ENCODE measurements around the gene RAB11FIP3. TPM values are rescaled to one million over a fixed set of nuclear protein-coding genes. Genes with fewer than 3 reads are reported as not detected.
A peak's percentile ranks its signal among the peaks of the same experiment; 100 is the strongest.

The RAB11FIP3 gene
- total RNA-seq, 1 donor: 25.3 TPM

GRCh38 chr16:472199-472504 is 46.7 kb downstream of the RAB11FIP3 start:
- Histone ChIP-seq H3K9me3 (ENCODE audit: low read depth, low read length) (no peaks in the 10 kb centered on the region), H3K4me2 (ENCODE audit: insufficient read depth, low read length) (no peak overlapping the region), H3K27ac (ENCODE audit: low read depth, low read length) (no peak overlapping the region), H2AFZ (ENCODE audit: low read length) (no peak overlapping the region), H3K4me3 (ENCODE audit: insufficient read depth, low read length) (no peak overlapping the region), H3K36me3 (ENCODE audit: insufficient read depth, low read length) (no peaks in the 10 kb centered on the region), H3K4me1 (ENCODE audit: insufficient read depth, low read length) (peaks cover 4% of the 10 kb centered on the region), H4K20me1 (ENCODE audit: insufficient read depth, low read length) (peaks cover 20% of the 10 kb centered on the region), H3K27me3 (ENCODE audit: insufficient read depth, low read length) (no peaks in the 10 kb centered on the region), H3K79me2 (ENCODE audit: insufficient read depth, low read length) (peaks cover 11% of the 10 kb centered on the region)
- DNase-seq (ENCODE audit: insufficient read length, low spot score, missing footprints): peak; percentile 47
- TF ChIP-seq CTCF (IDR thresholded peaks at IDR 0.05; ENCODE audit: extremely low read depth, low read depth, low read length): no peak

- no peak for TF ChIP-seq CTCF (IDR thresholded peaks at IDR 0.05; ENCODE audit: extremely low read depth, low read depth, low read length)
- Histone ChIP-seq H3K27me3 (ENCODE audit: insufficient read depth, low read length) (no peaks in the 10 kb centered on the region), H3K4me1 (ENCODE audit: insufficient read depth, low read length) (peaks cover 4% of the 10 kb centered on the region), H4K20me1 (ENCODE audit: insufficient read depth, low read length) (peaks cover 26% of the 10 kb centered on the region), H3K27ac (ENCODE audit: low read depth, low read length) (no peak overlapping the region), H2AFZ (ENCODE audit: low read length) (no peak overlapping the region), H3K9me3 (ENCODE audit: low read depth, low read length) (no peaks in the 10 kb centered on the region), H3K4me3 (ENCODE audit: insufficient read depth, low read length) (no peak overlapping the region), H3K79me2 (ENCODE audit: insufficient read depth, low read length) (peaks cover 10% of the 10 kb centered on the region), H3K4me2 (ENCODE audit: insufficient read depth, low read length) (no peak overlapping the region), H3K36me3 (ENCODE audit: insufficient read depth, low read length) (no peaks in the 10 kb centered on the region)
- peak; percentile 72 for DNase-seq (ENCODE audit: insufficient read length, low spot score, missing footprints)
These were observed 47.9 kb downstream of the RAB11FIP3 start for GRCh38 chr16:473046-474043.

GRCh38 chr16:474420-475122 is 49.1 kb downstream of the RAB11FIP3 start:
- peak; percentile 59 for DNase-seq (ENCODE audit: insufficient read length, low spot score, missing footprints)
- Histone ChIP-seq H3K4me3 (ENCODE audit: insufficient read depth, low read length) (no peak overlapping the region), H4K20me1 (ENCODE audit: insufficient read depth, low read length) (peaks cover 26% of the 10 kb centered on the region), H3K79me2 (ENCODE audit: insufficient read depth, low read length) (peaks cover 8% of the 10 kb centered on the region), H3K9me3 (ENCODE audit: low read depth, low read length) (no peaks in the 10 kb centered on the region), H2AFZ (ENCODE audit: low read length) (no peak overlapping the region), H3K27ac (ENCODE audit: low read depth, low read length) (no peak overlapping the region), H3K4me1 (ENCODE audit: insufficient read depth, low read length) (peaks cover 4% of the 10 kb centered on the region), H3K27me3 (ENCODE audit: insufficient read depth, low read length) (no peaks in the 10 kb centered on the region), H3K4me2 (ENCODE audit: insufficient read depth, low read length) (no peak overlapping the region), H3K36me3 (ENCODE audit: insufficient read depth, low read length) (no peaks in the 10 kb centered on the region)
- TF ChIP-seq CTCF (IDR thresholded peaks at IDR 0.05; ENCODE audit: extremely low read depth, low read depth, low read length): no peak

- Histone ChIP-seq H2AFZ (ENCODE audit: low read length) (no peak overlapping the region), H3K79me2 (ENCODE audit: insufficient read depth, low read length) (peaks cover 8% of the 10 kb centered on the region), H3K36me3 (ENCODE audit: insufficient read depth, low read length) (no peaks in the 10 kb centered on the region), H3K4me2 (ENCODE audit: insufficient read depth, low read length) (no peak overlapping the region), H3K9me3 (ENCODE audit: low read depth, low read length) (no peaks in the 10 kb centered on the region), H3K27ac (ENCODE audit: low read depth, low read length) (no peak overlapping the region), H3K27me3 (ENCODE audit: insufficient read depth, low read length) (no peaks in the 10 kb centered on the region), H3K4me1 (ENCODE audit: insufficient read depth, low read length) (peaks cover 4% of the 10 kb centered on the region), H3K4me3 (ENCODE audit: insufficient read depth, low read length) (no peak overlapping the region), H4K20me1 (ENCODE audit: insufficient read depth, low read length) (peaks cover 22% of the 10 kb centered on the region)
- DNase-seq (ENCODE audit: insufficient read length, low spot score, missing footprints): peak; percentile 34
- no peak for TF ChIP-seq CTCF (IDR thresholded peaks at IDR 0.05; ENCODE audit: extremely low read depth, low read depth, low read length)
These were observed 50.6 kb downstream of the RAB11FIP3 start for GRCh38 chr16:476039-476438.

Data from osteoblast (primary cell).